H1 (cell line): ENCODE data around the gene TMPRSS3. TPM values are rescaled to one million over a fixed set of nuclear protein-coding genes. Genes with fewer than 3 reads are reported as not detected.
A peak's percentile ranks its signal among the peaks of the same experiment; 100 is the strongest.

Experiments
- CTCF ChIA-PET: fragments of 300-600 bp; sonication (Branson Sonifier 250); formaldehyde crosslinking; loops from one replicate; lab custom pipeline; 2021; ENCODE audit not compliant: partially characterized antibody; lab: Charles Lee
- POLR2A ChIA-PET: fragments of 300-600 bp; sonication (Branson Sonifier 250); formaldehyde crosslinking; loops from one replicate; lab custom pipeline; 2021; ENCODE audit warnings: inconsistent platforms; ENCODE audit not compliant: partially characterized antibody; lab: Charles Lee
- DNase-seq, 2 experiments: peaks; one replicate each; pipeline versions ENCODE4 v3.0.0 to v3.0.0-alpha.2; 2010 to 2022; ENCODE audit warnings: low spot score in 2 of 2, low read depth in 1 of 2, mixed read lengths in 1 of 2
- FAIRE-seq: peaks from 2 replicates; lab custom pipeline; 2011; peaks lifted over from hg19 to GRCh38; lab: Jason Lieb, UNC
- H2AFZ ChIP-seq: 2 replicates; pipeline ENCODE4 v1.8.1; 2012; ENCODE audit warnings: low read length, inconsistent platforms
- H2AK5ac ChIP-seq: 2 replicates; pipeline ENCODE4 v1.6.1; 2013; ENCODE audit warnings: low read depth, low read length
- H2BK120ac ChIP-seq: replicated peaks from 2 replicates; pipeline ENCODE3; 2013; ENCODE audit warnings: low read depth, low read length, inconsistent platforms
- H2BK12ac ChIP-seq: 2 replicates; pipeline ENCODE4 v1.6.1; 2013; ENCODE audit warnings: low read depth, low read length
- H2BK15ac ChIP-seq: 2 replicates; pipeline ENCODE4 v1.6.1; 2013; ENCODE audit warnings: low read length
- H2BK20ac ChIP-seq: 2 replicates; pipeline ENCODE4 v1.6.1; 2013; ENCODE audit warnings: low read length
- H2BK5ac ChIP-seq: 2 replicates; pipeline ENCODE4 v1.6.1; 2013; ENCODE audit warnings: low read depth, low read length
- H3K14ac ChIP-seq: 2 replicates; pipeline ENCODE4 v1.6.1; 2013; ENCODE audit warnings: inconsistent platforms; ENCODE audit not compliant: insufficient read length
- H3K18ac ChIP-seq: 2 replicates; pipeline ENCODE4 v1.6.1; 2013; ENCODE audit warnings: low read length; ENCODE audit errors: extremely low read depth
- H3K23ac ChIP-seq: 2 replicates; pipeline ENCODE4 v1.6.1; 2013; ENCODE audit warnings: inconsistent platforms; ENCODE audit not compliant: insufficient read length
- H3K23me2 ChIP-seq: 2 replicates; pipeline ENCODE4 v1.6.1; 2013; ENCODE audit warnings: low read depth, low read length
- H3K27ac ChIP-seq: 2 replicates; pipeline ENCODE4 v1.6.1; 2011; ENCODE audit warnings: low read depth, low read length, inconsistent platforms
- H3K27me3 ChIP-seq, 4 experiments: replicated peaks in 1 of 4; 1 replicate in 1 of 4; 2 replicates in 3 of 4; pipeline versions ENCODE4 v1.6.1 to v1.8.1; 2011 to 2013; ENCODE audit warnings: low read length in 3 of 4, mild to moderate bottlenecking in 3 of 4, inconsistent platforms in 2 of 4, mixed read lengths in 2 of 4, moderate library complexity in 1 of 4; ENCODE audit not compliant: control insufficient read depth in 3 of 4, insufficient read depth in 3 of 4; ENCODE audit errors: extremely low read depth in 1 of 4
- H3K36me3 ChIP-seq, 4 experiments: 2 replicates each; pipeline versions ENCODE4 v1.6.1 to v1.8.1; 2011 to 2013; ENCODE audit warnings: mild to moderate bottlenecking in 4 of 4, low read length in 3 of 4, moderate library complexity in 2 of 4, control low read depth in 1 of 4, inconsistent platforms in 1 of 4; ENCODE audit not compliant: insufficient read depth in 4 of 4, control insufficient read depth in 2 of 4
- H3K4ac ChIP-seq: replicated peaks from 2 replicates; pipeline ENCODE3; 2013; ENCODE audit warnings: low read length, low read depth, mixed read lengths, inconsistent platforms; ENCODE audit not compliant: insufficient read length
- H3K4me1 ChIP-seq, 4 experiments: replicated peaks in 1 of 4; 1 replicate in 1 of 4; 2 replicates in 3 of 4; pipeline versions ENCODE4 v1.6.1 to v1.8.1; 2011 to 2013; ENCODE audit warnings: low read length in 3 of 4, inconsistent platforms in 2 of 4, mixed read lengths in 1 of 4; ENCODE audit not compliant: insufficient read depth in 4 of 4, control insufficient read depth in 3 of 4
- H3K4me2 ChIP-seq, 2 experiments: 2 replicates each; pipeline versions ENCODE4 v1.6.1 to v1.8.1; 2011 to 2013; ENCODE audit warnings: low read depth in 2 of 2, low read length in 2 of 2, control low read depth in 1 of 2, inconsistent platforms in 1 of 2, mild to moderate bottlenecking in 1 of 2; ENCODE audit not compliant: insufficient read depth in 1 of 2
- H3K4me3 ChIP-seq, 4 experiments: fragments of 200-600, 300-600 bp in 1 of 4; sonication (generic), shearing (Covaris generic), sonication (Bioruptor Twin) in 1 of 4; 2 replicates each; pipeline versions ENCODE4 v1.5.1 to v1.8.1; 2011 to 2016; ENCODE audit warnings: low read length in 4 of 4, low read depth in 3 of 4, control low read depth in 2 of 4, inconsistent platforms in 2 of 4, mild to moderate bottlenecking in 2 of 4, mixed read lengths in 1 of 4, moderate library complexity in 1 of 4; ENCODE audit not compliant: insufficient read depth in 2 of 4; ENCODE audit errors: extremely low read depth in 1 of 4
- H3K56ac ChIP-seq: replicated peaks from 2 replicates; pipeline ENCODE3; 2013; ENCODE audit warnings: low read depth, mild to moderate bottlenecking, mixed read lengths, low read length, inconsistent platforms; ENCODE audit not compliant: insufficient read length
- H3K79me1 ChIP-seq: 2 replicates; pipeline ENCODE4 v1.6.1; 2013; ENCODE audit warnings: low read depth, low read length, control low read depth
- H3K79me2 ChIP-seq, 2 experiments: 2 replicates each; pipeline versions ENCODE4 v1.6.1 to v1.8.1; 2012 to 2013; ENCODE audit warnings: low read length in 2 of 2, mild to moderate bottlenecking in 2 of 2, inconsistent platforms in 1 of 2; ENCODE audit not compliant: insufficient read depth in 2 of 2, control insufficient read depth in 1 of 2
- H3K9ac ChIP-seq, 4 experiments: replicated peaks in 1 of 4; 1 replicate in 1 of 4; 2 replicates in 3 of 4; pipeline versions ENCODE4 v1.6.1 to v1.8.1; 2011 to 2013; ENCODE audit warnings: low read depth in 3 of 4, low read length in 3 of 4, control low read depth in 2 of 4, mild to moderate bottlenecking in 2 of 4, moderate library complexity in 2 of 4, inconsistent platforms in 1 of 4; ENCODE audit errors: extremely low read depth in 1 of 4
- H3K9me3 ChIP-seq, 2 experiments: 2 replicates each; pipeline versions ENCODE4 v1.6.1 to v1.8.1; 2012 to 2013; ENCODE audit warnings: mild to moderate bottlenecking in 2 of 2, moderate library complexity in 2 of 2, control low read depth in 1 of 2, inconsistent platforms in 1 of 2, low read depth in 1 of 2, low read length in 1 of 2, mixed read lengths in 1 of 2; ENCODE audit not compliant: insufficient read depth in 2 of 2
- H4K20me1 ChIP-seq, 2 experiments: replicated peaks in 1 of 2; 2 replicates each; pipeline versions ENCODE3 to v1.8.1; 2011 to 2013; ENCODE audit warnings: inconsistent platforms in 2 of 2, low read length in 2 of 2, mild to moderate bottlenecking in 1 of 2; ENCODE audit not compliant: insufficient read depth in 2 of 2, control insufficient read depth in 1 of 2
- H4K5ac ChIP-seq: 2 replicates; pipeline ENCODE4 v1.6.1; 2013; ENCODE audit warnings: low read length, low read depth, mixed read lengths, inconsistent platforms; ENCODE audit not compliant: insufficient read length
- H4K8ac ChIP-seq: 2 replicates; pipeline ENCODE4 v1.8.0; 2013; ENCODE audit warnings: mild to moderate bottlenecking, moderate library complexity, low read length, inconsistent platforms; ENCODE audit not compliant: insufficient read depth; ENCODE audit errors: extremely low read depth
- H4K91ac ChIP-seq: replicated peaks from 2 replicates; pipeline ENCODE3; 2013; ENCODE audit warnings: low read length, mixed read lengths, inconsistent platforms; ENCODE audit not compliant: insufficient read length
- ATF2 ChIP-seq: IDR thresholded peaks from 2 replicates; pipeline ENCODE4 v1.6.1; 2012; ENCODE audit warnings: low read length, inconsistent platforms
- CTBP2 ChIP-seq: IDR thresholded peaks from 2 replicates; pipeline ENCODE4 v1.7.0; 2011; ENCODE audit warnings: borderline replicate concordance, mild to moderate bottlenecking, moderate library complexity, mixed read lengths, low read length; ENCODE audit not compliant: insufficient read depth, insufficient read length
- FOSL1 ChIP-seq: IDR thresholded peaks from 2 replicates; pipeline ENCODE4 v1.6.1; 2011; ENCODE audit warnings: mild to moderate bottlenecking, low read depth, low read length, moderate library complexity; ENCODE audit not compliant: insufficient read depth
- GABPA ChIP-seq: IDR thresholded peaks from 2 replicates; pipeline ENCODE4 v1.6.1; 2011; ENCODE audit warnings: mild to moderate bottlenecking, low read length, moderate library complexity, borderline replicate concordance; ENCODE audit not compliant: insufficient read depth
- GTF2F1 ChIP-seq: IDR thresholded peaks from 2 replicates; pipeline ENCODE4 v1.6.1; 2012; ENCODE audit warnings: low read depth, low read length, improper control_type of control experiment, borderline replicate concordance
- NRF1 ChIP-seq: IDR thresholded peaks from 2 replicates; pipeline ENCODE4 v1.6.1; 2011; ENCODE audit warnings: mild to moderate bottlenecking, low read depth, low read length, improper control_type of control experiment
- POU5F1 ChIP-seq: IDR thresholded peaks from 2 replicates; pipeline ENCODE4 v1.6.1; 2011; ENCODE audit warnings: low read depth, mild to moderate bottlenecking, low read length, moderate library complexity
- RAD21 ChIP-seq, 2 experiments: IDR thresholded peaks in 1 of 2; conservative IDR thresholded peaks in 1 of 2; 2 replicates each; pipeline ENCODE4 v1.6.1; 2011; ENCODE audit warnings: low read depth in 2 of 2, low read length in 2 of 2, improper control_type of control experiment in 1 of 2, inconsistent platforms in 1 of 2, mild to moderate bottlenecking in 1 of 2, moderate library complexity in 1 of 2
- RNF2 ChIP-seq: fragments of 200-900, 300-1000 bp; sonication (generic); IDR thresholded peaks from 2 replicates; pipeline ENCODE4 v1.7.1; 2016; ENCODE audit warnings: borderline replicate concordance, low read depth, mild to moderate bottlenecking, antibody characterized with exemption, low read length; ENCODE audit not compliant: poor library complexity, severe bottlenecking; ENCODE audit errors: missing control alignments
- SP4 ChIP-seq: IDR thresholded peaks from 2 replicates; pipeline ENCODE4 v1.6.1; 2012; ENCODE audit warnings: low read length, inconsistent platforms
- TAF1 ChIP-seq: IDR thresholded peaks from 2 replicates; pipeline ENCODE4 v1.6.1; 2011; ENCODE audit warnings: mild to moderate bottlenecking, low read depth, low read length
- WGBS, 2 experiments: shearing (Covaris generic) in 1 of 2; methylation state at CpG; one replicate each; pipeline versions ENCODE4 v1.1.6 to v1.1.7; 2013 to 2015; ENCODE audit warnings: low lambda C conversion rate in 2 of 2, mixed read lengths in 2 of 2, inconsistent platforms in 1 of 2, low coverage in 1 of 2, missing lambda C conversion rate in 1 of 2; ENCODE audit not compliant: insufficient replicate concordance in 2 of 2, insufficient coverage in 1 of 2, insufficient read length in 1 of 2; ENCODE audit errors: extremely low coverage in 1 of 2, missing lambda C conversion rate in 1 of 2; 5-methylcytosine and 5-hydroxymethylcytosine counted together
- polyA plus RNA-seq, 7 experiments: library from polyadenylated mRNA; depleted of rRNA in 3 of 7; stranded (reverse) in 5 of 7; unstranded in 2 of 7; fragments of >200 nt in 5 of 7; fragments of 200-250 nt in 2 of 7; gene quantifications; 1 replicate in 5 of 7; 2 replicates in 1 of 7; 4 replicates in 1 of 7; pipeline versions ENCODE4 v1.2.1 to v1.2.3, GENCODE V29; 2011 to 2013; ENCODE audit warnings: missing spikeins in 2 of 7, mixed read lengths in 2 of 7
- total RNA-seq: library from RNA; stranded (reverse); fragmentation: NEBNext Ultra II Directional; extraction: Animal tissue kit (Norgen Biotek cat#: 25700); gene quantifications from 2 replicates; pipeline ENCODE4 v1.2.1, GENCODE V29; 2021

TMPRSS3 gene
- total and polyA plus RNA-seq, 2 of the 8 experiments (the other 6 are each of a cell fraction or from before 2014, with no cell fraction given) = 0.38 TPM; not detected in 1

- Histone ChIP-seq H3K23ac (no peak overlapping the region), H3K4me3 (no peak overlapping the region), H2BK15ac (no peak overlapping the region), H3K4me1 (peaks cover 0 to 7% (median 0%) of the 10 kb centered on the region in 4 experiments; a peak in 5 of 7 replicates), H3K18ac (no peak overlapping the region), H4K8ac (no peak overlapping the region), H3K36me3 (no peaks in the 10 kb centered on the region), H3K79me2 (no peaks in the 10 kb centered on the region), H2BK5ac (no peak overlapping the region), H3K9ac (no peak overlapping the region), H3K27ac (no peak overlapping the region), H2AK5ac (no peak overlapping the region), H2BK120ac (no peak overlapping the region), H3K79me1 (no peaks in the 10 kb centered on the region; the same call in 1 of the 2 replicates), H3K23me2 (no peaks in the 10 kb centered on the region), H3K27me3 (no peaks in the 10 kb centered on the region; a peak in 1 of 7 replicates), H4K20me1 (no peaks in the 10 kb centered on the region), H3K9me3 (no peaks in the 10 kb centered on the region), H3K4me2 (no peak overlapping the region), H3K4ac (no peak overlapping the region), H2BK20ac (no peak overlapping the region), H4K91ac (no peak overlapping the region), H3K14ac (no peak overlapping the region), H2AFZ (no peak overlapping the region), H4K5ac (no peak overlapping the region), H3K56ac (no peak overlapping the region), H2BK12ac (0 out of 2 replicates have a peak overlapping the region, but pooled peaks have one; percentile 39)
- POLR2A ChIA-PET = interaction anchor here (0.9 to 1.5 kb wide), 2 partner anchors 10 to 11 kb away, joined by 3 to 6 read pairs; no protein-coding TSS in a partner anchor
- CTCF ChIA-PET = interaction anchor here (1.2 to 3.2 kb wide), 7 partner anchors 9 to 69 kb away, joined by 3 to 16 read pairs (median 5); partner anchors contain the start of gene TFF1
- 89% methylated on average over 5 of the region's 5 CpGs; no CpG with 5 or more reads in 1 of the 2 experiments for WGBS, 2 experiments
- TF ChIP-seq RAD21 (IDR thresholded peaks at IDR 0.05 in 1 of 2, conservative IDR thresholded peaks at IDR 0.05 in 1 of 2; ENCODE audit: low read depth in 2 of 2, low read length in 2 of 2) (no peak), ATF2 (no peak), SP4 (no peak), TAF1 (no peak), GABPA (no peak), RNF2 (no peak), POU5F1 (no peak), GTF2F1 (no peak), FOSL1 (no peak), NRF1 (no peak), CTBP2 (no peak)
- DNase-seq = no peak
- no peak for FAIRE-seq
These were observed 17.9 kb downstream of the TMPRSS3 start for GRCh38 chr21:42377951-42378340.
